ENCODE data around the gene SDC3.
A peak's percentile ranks its signal among the peaks of the same experiment; 100 is the strongest.

The SDC3 gene

DNA sequence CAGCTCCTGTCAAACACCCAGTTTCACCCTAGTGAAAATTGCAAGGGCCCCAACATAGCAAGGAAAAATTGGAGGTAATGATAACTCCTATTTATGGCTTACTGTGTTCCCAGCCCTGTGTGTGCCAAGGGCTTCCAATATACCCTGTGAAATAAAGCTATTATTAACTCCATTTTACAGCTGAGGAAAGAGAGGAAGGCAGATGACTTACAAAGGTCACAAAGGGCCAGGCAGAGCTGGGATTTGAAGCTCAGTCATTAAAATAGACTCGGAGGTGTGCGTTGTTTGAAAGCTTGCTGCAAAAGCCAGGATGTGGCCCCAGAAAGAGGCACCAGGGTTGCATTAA lies 20.2 kb upstream of the SDC3 start:
- Histone ChIP-seq H2BK12ac (ENCODE audit: low read length in 2 of 2) (no peak overlapping the region), H2AFZ (ENCODE audit: low read depth, low read length) (no peak overlapping the region), H3K9ac (ENCODE audit: low read length) (peak overlapping the region; percentile 15), H3K23ac (ENCODE audit: low read length in 2 of 2) (no peak overlapping the region), H3K4me3 (ENCODE audit: insufficient read depth in 1 of 2, low read depth in 1 of 2, low read length in 2 of 2) (no peak overlapping the region), H4K91ac (ENCODE audit: low read length) (no peak overlapping the region), H3K27ac (ENCODE audit: low read length, poor library complexity, severe bottlenecking) (no peak overlapping the region), H3K4me1 (ENCODE audit: control insufficient read depth, insufficient read depth, low read depth, low read length) (peaks cover 17% of the 10 kb centered on the region), H3K79me1 (replicated peaks; ENCODE audit: low read length, poor library complexity, severe bottlenecking) (peaks cover 7% of the 10 kb centered on the region), H3K18ac (ENCODE audit: low read depth in 1 of 2, low read length in 2 of 2) (no peak overlapping the region), H2BK5ac (ENCODE audit: low read depth, low read length, poor library complexity, severe bottlenecking) (no peak overlapping the region), H3K36me3 (ENCODE audit: control insufficient read depth in 1 of 2, insufficient read depth in 2 of 2, low read depth in 1 of 2, low read length in 2 of 2) (peaks cover 20 to 35% of the 10 kb centered on the region in 2 experiments), H3K4ac (ENCODE audit: low read depth in 1 of 2, low read length in 2 of 2) (no peak overlapping the region), H3K9me3 (ENCODE audit: control insufficient read depth, low read length) (no peaks in the 10 kb centered on the region), H3K27me3 (ENCODE audit: control insufficient read depth in 1 of 2, insufficient read depth in 1 of 2, low read length in 2 of 2) (no peaks in the 10 kb centered on the region), H3K14ac (ENCODE audit: low read length in 2 of 2) (no peak overlapping the region), H4K8ac (ENCODE audit: low read length) (no peak overlapping the region), H2BK15ac (ENCODE audit: low read depth, poor library complexity, severe bottlenecking) (no peak overlapping the region), H2AK5ac (ENCODE audit: low read length, severe bottlenecking) (no peak overlapping the region), H2BK120ac (ENCODE audit: low read depth, low read length) (no peak overlapping the region), H3K4me2 (ENCODE audit: low read length, poor library complexity, severe bottlenecking) (no peak overlapping the region)
- 69% methylated on average over 2 of the region's 2 CpGs for WGBS
- DNase-seq, result no peak

DNA sequence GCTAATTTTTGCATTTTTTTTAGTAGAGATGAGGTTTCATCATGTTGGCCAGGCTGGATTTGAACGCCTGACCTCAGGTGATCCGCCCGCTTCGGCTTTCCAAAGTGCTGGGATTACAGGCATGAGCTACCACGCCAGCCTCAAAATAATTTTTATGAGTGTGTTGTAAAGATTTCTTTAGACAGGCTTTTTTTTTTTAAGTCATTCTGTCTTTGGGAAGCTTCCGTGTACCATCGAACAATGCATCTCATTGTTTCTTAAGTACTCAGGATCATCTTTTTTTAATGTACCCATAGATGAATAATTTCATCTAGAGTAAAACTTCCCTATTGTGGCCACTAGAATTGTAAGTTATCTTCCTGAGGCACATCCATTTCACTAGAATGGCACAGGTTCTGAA lies 19.6 kb upstream of the SDC3 start:
- WGBS, result 95% methylated on average over 5 of the region's 7 CpGs
- Histone ChIP-seq H3K4me2 (ENCODE audit: low read length, poor library complexity, severe bottlenecking) (no peak overlapping the region), H2BK12ac (ENCODE audit: low read length in 2 of 2) (no peak overlapping the region)

DNA sequence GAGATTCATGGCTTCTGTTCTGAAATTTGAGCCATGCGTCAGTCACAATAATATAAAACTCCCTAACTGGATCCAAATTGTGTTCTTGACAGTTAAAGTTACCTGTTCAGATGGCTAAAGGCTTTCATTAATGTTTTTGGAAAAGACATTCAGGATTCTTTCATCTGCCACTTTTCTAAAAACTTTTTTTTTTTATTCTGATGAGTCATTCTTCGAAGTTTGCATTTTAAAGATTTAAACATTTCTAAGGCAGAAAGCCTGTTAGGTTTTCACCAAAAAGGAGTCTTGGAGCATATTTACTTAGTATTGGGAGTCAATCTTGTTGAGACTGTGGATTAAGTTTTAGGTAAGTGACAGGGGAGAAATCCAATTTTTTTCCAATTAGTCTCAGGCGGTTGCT lies 18.9 kb upstream of the SDC3 start:
- no peak overlapping the region for H3K18ac ChIP-seq (ENCODE audit: low read depth in 1 of 2, low read length in 2 of 2)
- 94% methylated on average over 3 of the region's 3 CpGs for WGBS
- H3K27ac ChIP-seq (ENCODE audit: low read length, poor library complexity, severe bottlenecking), result no peak overlapping the region
- no peak overlapping the region for H2AFZ ChIP-seq (ENCODE audit: low read depth, low read length)
- H3K36me3 ChIP-seq (ENCODE audit: control insufficient read depth in 1 of 2, insufficient read depth in 2 of 2, low read depth in 1 of 2, low read length in 2 of 2), result peaks cover 12 to 24% of the 10 kb centered on the region in 2 experiments
- no peak overlapping the region for H3K4ac ChIP-seq (ENCODE audit: low read depth in 1 of 2, low read length in 2 of 2)
- no peak for DNase-seq
- no peak overlapping the region for H2BK15ac ChIP-seq (ENCODE audit: low read depth, poor library complexity, severe bottlenecking)
- no peaks in the 10 kb centered on the region for H3K27me3 ChIP-seq (ENCODE audit: control insufficient read depth in 1 of 2, insufficient read depth in 1 of 2, low read length in 2 of 2)
- no peak overlapping the region for H4K8ac ChIP-seq (ENCODE audit: low read length)
- H3K14ac ChIP-seq (ENCODE audit: low read length in 2 of 2), result no peak overlapping the region
- no peak overlapping the region for H2BK12ac ChIP-seq (ENCODE audit: low read length in 2 of 2)
- peaks cover 13% of the 10 kb centered on the region for H3K4me1 ChIP-seq (ENCODE audit: control insufficient read depth, insufficient read depth, low read depth, low read length)
- H2BK5ac ChIP-seq (ENCODE audit: low read depth, low read length, poor library complexity, severe bottlenecking), result no peak overlapping the region
- H4K91ac ChIP-seq (ENCODE audit: low read length), result no peak overlapping the region
- no peak overlapping the region for H2AK5ac ChIP-seq (ENCODE audit: low read length, severe bottlenecking)
- H3K23ac ChIP-seq (ENCODE audit: low read length in 2 of 2), result no peak overlapping the region
- no peaks in the 10 kb centered on the region for H3K9me3 ChIP-seq (ENCODE audit: control insufficient read depth, low read length)
- no peak overlapping the region for H3K4me3 ChIP-seq (ENCODE audit: insufficient read depth in 1 of 2, low read depth in 1 of 2, low read length in 2 of 2)
- H2BK120ac ChIP-seq (ENCODE audit: low read depth, low read length), result no peak overlapping the region
- peaks cover 1% of the 10 kb centered on the region for H3K79me1 ChIP-seq (replicated peaks; ENCODE audit: low read length, poor library complexity, severe bottlenecking)
- no peak overlapping the region for H3K9ac ChIP-seq (ENCODE audit: low read length)
- no peak overlapping the region for H3K4me2 ChIP-seq (ENCODE audit: low read length, poor library complexity, severe bottlenecking)

More for the DNA sequence above, 19.6 kb upstream of the SDC3 start:
- Histone ChIP-seq H2BK5ac (ENCODE audit: low read depth, low read length, poor library complexity, severe bottlenecking) (no peak overlapping the region), H3K18ac (ENCODE audit: low read depth in 1 of 2, low read length in 2 of 2) (no peak overlapping the region), H3K4ac (ENCODE audit: low read depth in 1 of 2, low read length in 2 of 2) (no peak overlapping the region), H2AK5ac (ENCODE audit: low read length, severe bottlenecking) (no peak overlapping the region), H3K9ac (ENCODE audit: low read length) (no peak overlapping the region), H3K79me1 (replicated peaks; ENCODE audit: low read length, poor library complexity, severe bottlenecking) (peaks cover 4% of the 10 kb centered on the region), H2BK120ac (ENCODE audit: low read depth, low read length) (no peak overlapping the region), H3K9me3 (ENCODE audit: control insufficient read depth, low read length) (no peaks in the 10 kb centered on the region), H3K27ac (ENCODE audit: low read length, poor library complexity, severe bottlenecking) (no peak overlapping the region), H3K36me3 (ENCODE audit: control insufficient read depth in 1 of 2, insufficient read depth in 2 of 2, low read depth in 1 of 2, low read length in 2 of 2) (peaks cover 15 to 29% of the 10 kb centered on the region in 2 experiments), H2AFZ (ENCODE audit: low read depth, low read length) (no peak overlapping the region), H3K4me3 (ENCODE audit: insufficient read depth in 1 of 2, low read depth in 1 of 2, low read length in 2 of 2) (no peak overlapping the region), H3K4me1 (ENCODE audit: control insufficient read depth, insufficient read depth, low read depth, low read length) (peaks cover 14% of the 10 kb centered on the region), H2BK15ac (ENCODE audit: low read depth, poor library complexity, severe bottlenecking) (peak overlapping the region; percentile 52), H3K23ac (ENCODE audit: low read length in 2 of 2) (no peak overlapping the region), H3K14ac (ENCODE audit: low read length in 2 of 2) (no peak overlapping the region), H4K91ac (ENCODE audit: low read length) (no peak overlapping the region), H3K27me3 (ENCODE audit: control insufficient read depth in 1 of 2, insufficient read depth in 1 of 2, low read length in 2 of 2) (no peaks in the 10 kb centered on the region), H4K8ac (ENCODE audit: low read length) (no peak overlapping the region)
- no peak for DNase-seq

DNA sequence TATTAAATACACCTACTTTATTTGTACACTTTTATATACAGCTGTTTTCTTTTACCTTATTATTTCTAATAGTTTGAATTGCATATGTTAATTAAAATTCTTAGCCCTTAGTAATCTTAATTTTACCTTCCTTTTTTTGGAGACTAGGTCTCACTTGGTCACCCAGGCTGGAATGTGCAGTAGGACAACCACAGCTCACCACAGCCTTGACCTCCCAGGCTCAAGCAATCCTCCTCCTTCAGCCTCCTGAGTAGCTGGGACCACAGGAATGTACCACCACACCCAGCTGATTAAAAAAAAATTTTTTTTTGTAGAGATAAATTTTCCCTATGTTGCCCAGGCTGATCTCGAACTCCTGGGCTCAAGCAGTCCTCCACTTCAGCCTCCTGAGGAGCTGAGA lies 15.0 kb upstream of the SDC3 start:
- Histone ChIP-seq H3K27me3 (ENCODE audit: control insufficient read depth in 1 of 2, insufficient read depth in 1 of 2, low read length in 2 of 2) (no peaks in the 10 kb centered on the region), H3K9me3 (ENCODE audit: control insufficient read depth, low read length) (no peaks in the 10 kb centered on the region), H3K4me3 (ENCODE audit: insufficient read depth in 1 of 2, low read depth in 1 of 2, low read length in 2 of 2) (no peak overlapping the region), H3K9ac (ENCODE audit: low read length) (no peak overlapping the region), H2AFZ (ENCODE audit: low read depth, low read length) (no peak overlapping the region), H3K36me3 (ENCODE audit: control insufficient read depth in 1 of 2, insufficient read depth in 2 of 2, low read depth in 1 of 2, low read length in 2 of 2) (no peaks in the 10 kb centered on the region), H4K91ac (ENCODE audit: low read length) (no peak overlapping the region), H3K4me1 (ENCODE audit: control insufficient read depth, insufficient read depth, low read depth, low read length) (peaks cover 8% of the 10 kb centered on the region), H3K4me2 (ENCODE audit: low read length, poor library complexity, severe bottlenecking) (no peak overlapping the region), H3K27ac (ENCODE audit: low read length, poor library complexity, severe bottlenecking) (no peak overlapping the region), H3K79me1 (replicated peaks; ENCODE audit: low read length, poor library complexity, severe bottlenecking) (no peaks in the 10 kb centered on the region), H2BK15ac (ENCODE audit: low read depth, poor library complexity, severe bottlenecking) (no peak overlapping the region), H3K4ac (ENCODE audit: low read depth in 1 of 2, low read length in 2 of 2) (no peak overlapping the region), H3K14ac (ENCODE audit: low read length in 2 of 2) (no peak overlapping the region), H3K23ac (ENCODE audit: low read length in 2 of 2) (no peak overlapping the region), H2AK5ac (ENCODE audit: low read length, severe bottlenecking) (no peak overlapping the region), H2BK5ac (ENCODE audit: low read depth, low read length, poor library complexity, severe bottlenecking) (no peak overlapping the region), H2BK12ac (ENCODE audit: low read length in 2 of 2) (no peak overlapping the region), H2BK120ac (ENCODE audit: low read depth, low read length) (no peak overlapping the region), H3K18ac (ENCODE audit: low read depth in 1 of 2, low read length in 2 of 2) (no peak overlapping the region), H4K8ac (ENCODE audit: low read length) (no peak overlapping the region)
- no CpG with 5 or more reads among the region's 1 CpG for WGBS
- DNase-seq, result no peak

Measured in mesenchymal stem cell (in vitro differentiated cells and primary cell).